K562 (cell line): ENCODE data around the gene POP5. TPM values are rescaled to one million over a fixed set of nuclear protein-coding genes. Genes with fewer than 3 reads are reported as not detected.

ENCODE experiments used
- ARID1B ChIP-seq: fragments of 450-650 bp; IDR thresholded peaks from 2 replicates; pipeline ENCODE4 v1.6.1; 2016; ENCODE audit warnings: antibody characterized with exemption, mild to moderate bottlenecking, inconsistent platforms
- ATF1 ChIP-seq, 2 experiments: fragments of 450-650 bp in 1 of 2; IDR thresholded peaks; 2 replicates each; pipeline ENCODE4 v1.6.1; 2016; ENCODE audit warnings: missing compliant biosample characterization in 1 of 2, missing genetic modification characterization in 1 of 2
- CBX3 ChIP-seq, 2 experiments: IDR thresholded peaks; 1 replicate in 1 of 2; 2 replicates in 1 of 2; pipeline ENCODE4 v1.6.1; 2012; ENCODE audit warnings: inconsistent platforms in 2 of 2, low read length in 2 of 2, borderline replicate concordance in 1 of 2, control low read depth in 1 of 2
- CXXC5 ChIP-seq: fragments of 250-450 bp; sonication (Bioruptor Pico); IDR thresholded peaks from 2 replicates; pipeline ENCODE4 v1.8.0; 2022; ENCODE audit warnings: inconsistent platforms, mild to moderate bottlenecking, moderate library complexity
- HDAC6 ChIP-seq: IDR thresholded peaks from 2 replicates; pipeline ENCODE4 v1.6.1; 2012; ENCODE audit warnings: low read depth, mild to moderate bottlenecking, control low read depth, inconsistent platforms, low read length, moderate library complexity
- HEY1 ChIP-seq: fragments of 250-450 bp; sonication (Bioruptor Pico); IDR thresholded peaks from 2 replicates; pipeline ENCODE4 v1.5.0; 2020; ENCODE audit warnings: mild to moderate bottlenecking, moderate library complexity, borderline replicate concordance
- HIVEP1 ChIP-seq: fragments of 250-450 bp; sonication (Bioruptor Pico); IDR thresholded peaks from 2 replicates; pipeline ENCODE4 v1.4.0; 2020; ENCODE audit warnings: mild to moderate bottlenecking
- HOXB6 ChIP-seq: fragments of 250-450 bp; sonication (Bioruptor Pico); IDR thresholded peaks from 2 replicates; pipeline ENCODE4 v1.5.1; 2022; ENCODE audit warnings: mild to moderate bottlenecking, borderline replicate concordance
- JUN ChIP-seq, 2 experiments: sonication (generic) in 1 of 2; formaldehyde crosslinking in 1 of 2; IDR thresholded peaks; 2 replicates each; pipeline versions ENCODE4 v1.6.1 to v1.8.0; 2012 to 2022; ENCODE audit warnings: borderline replicate concordance in 2 of 2, mild to moderate bottlenecking in 2 of 2, improper control_type of control experiment in 1 of 2, low read depth in 1 of 2, low read length in 1 of 2, missing genetic modification reagents in 1 of 2
- LCOR ChIP-seq: sonication (generic); formaldehyde crosslinking; IDR thresholded peaks from 2 replicates; pipeline ENCODE4 v1.8.0; 2022; ENCODE audit warnings: mild to moderate bottlenecking, missing genetic modification reagents
- MTA3 ChIP-seq: fragments of 450-650 bp; formaldehyde crosslinking; IDR thresholded peaks from 2 replicates; pipeline ENCODE4 v1.6.1; 2017; ENCODE audit warnings: mild to moderate bottlenecking, borderline replicate concordance
- PHB ChIP-seq: fragments of 250-450 bp; sonication (Bioruptor Pico); IDR thresholded peaks from 2 replicates; pipeline ENCODE4 v1.5.0; 2021
- PTTG1 ChIP-seq: fragments of 450-650 bp; IDR thresholded peaks from 2 replicates; pipeline ENCODE4 v1.6.1; 2016; ENCODE audit warnings: low read depth, mild to moderate bottlenecking, missing genetic modification characterization, missing compliant biosample characterization
- SIRT6 ChIP-seq: IDR thresholded peaks from one replicate; pipeline ENCODE4 v1.6.1; 2012; ENCODE audit warnings: low read depth, mild to moderate bottlenecking, control low read depth, inconsistent platforms, low read length, moderate library complexity
- XRCC4 ChIP-seq: IDR thresholded peaks from one replicate; pipeline ENCODE4 v1.6.1; 2011; ENCODE audit not compliant: insufficient read depth, insufficient read length; ENCODE audit errors: extremely low read depth
- ZFX ChIP-seq: sonication (generic); formaldehyde crosslinking; IDR thresholded peaks from 2 replicates; pipeline ENCODE4 v1.8.0; 2022; ENCODE audit warnings: mild to moderate bottlenecking, missing genetic modification reagents, moderate library complexity
- ZKSCAN1 ChIP-seq: fragments of 150-350 bp; IDR thresholded peaks from 2 replicates; pipeline ENCODE4 v1.6.1; 2016; ENCODE audit warnings: low read depth, low read length
- polyA plus RNA-seq, 8 experiments: library from polyadenylated mRNA; depleted of rRNA in 4 of 8; stranded (reverse) in 5 of 8; unstranded in 3 of 8; fragments of >200 nt; fragmentation: Nextera tagmentation in 2 of 8; fragmentation: Illumina TruSeq in 1 of 8; extraction: Ambion mirVana in 2 of 8; extraction: Trizol in 1 of 8; gene quantifications; 2 replicates each; pipeline versions ENCODE4 v1.2.1 to v1.2.3, GENCODE V29; 2011 to 2014; ENCODE audit warnings: inconsistent platforms in 1 of 8, missing spikeins in 1 of 8
- total RNA-seq, 7 experiments: library from RNA; depleted of rRNA in 6 of 7; stranded (reverse); fragments of >200 nt in 6 of 7; fragmentation: Illumina TruSeq in 2 of 7; extraction: Trizol in 2 of 7; gene quantifications; 2 replicates each; pipeline versions ENCODE4 v1.2.1 to v1.2.3, GENCODE V29; 2011 to 2021; ENCODE audit warnings: low replicate concordance in 1 of 7
- TF ChIP-seq, protein P1 (sequence below): sonication (generic); formaldehyde crosslinking; IDR thresholded peaks from 2 replicates; pipeline ENCODE4 v1.8.1; 2023; ENCODE audit warnings: mild to moderate bottlenecking, missing genetic modification reagents
- TF ChIP-seq, protein P2 (sequence below): fragments of 450-650 bp; formaldehyde crosslinking; IDR thresholded peaks from 2 replicates; pipeline ENCODE4 v1.4.0; 2020; ENCODE audit warnings: mild to moderate bottlenecking, moderate library complexity
- TF ChIP-seq, protein P3 (sequence below): sonication (generic); formaldehyde crosslinking; IDR thresholded peaks from 2 replicates; pipeline ENCODE4 v1.4.0; 2020; ENCODE audit warnings: mild to moderate bottlenecking, missing genetic modification reagents

The POP5 gene
- total and polyA plus RNA-seq, 9 of the 15 experiments (the other 6 are each of a cell fraction or from before 2014, with no cell fraction given), result 57.5 to 253 (median 73.8) TPM

DNA sequence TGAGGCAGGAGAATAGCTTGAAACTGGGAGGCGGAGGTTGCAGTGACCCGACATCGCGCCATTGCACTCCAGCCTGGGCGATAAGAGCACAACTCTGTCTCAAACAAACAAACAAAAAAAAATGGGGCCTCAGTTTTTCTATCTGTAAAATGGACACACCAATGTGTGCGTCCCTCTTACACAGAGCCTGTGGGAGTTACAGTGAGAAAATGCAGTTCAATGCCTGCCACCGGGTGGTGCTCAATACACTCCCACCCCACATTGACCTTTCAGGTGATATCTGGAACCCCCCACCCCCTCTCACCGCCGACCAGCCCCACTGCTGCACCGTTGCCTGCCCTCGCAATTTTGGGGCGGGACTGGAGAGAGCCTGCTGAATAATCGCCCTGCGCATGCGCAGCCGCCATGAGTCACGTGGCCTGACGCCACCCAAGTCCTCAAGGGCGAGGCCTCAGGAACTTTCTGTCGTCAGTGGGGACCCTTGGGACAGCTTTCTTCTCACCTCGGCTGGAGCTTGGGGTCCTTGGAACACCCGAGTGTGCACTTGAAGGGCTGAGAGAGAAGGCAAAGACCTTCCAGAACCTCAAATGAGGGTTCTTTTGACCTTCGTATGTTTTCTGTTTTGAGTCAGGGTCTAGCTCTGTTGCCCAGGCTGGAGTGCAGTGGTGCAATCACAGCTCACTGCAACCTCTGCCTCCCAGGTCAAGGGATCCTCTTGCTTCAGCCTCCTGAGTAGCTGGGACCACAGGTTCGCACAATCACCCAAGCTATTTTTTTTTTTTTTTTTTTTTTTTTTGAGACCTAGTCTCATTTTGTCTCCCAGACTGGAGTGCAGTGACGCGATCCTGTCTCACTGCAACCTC is 44.6 kb upstream of the POP5 start (continued):
- TF ChIP-seq MTA3, result no peak
- TF ChIP-seq CBX3 (IDR thresholded peaks at IDR 0.05; ENCODE audit: borderline replicate concordance in 1 of 2, low read length in 2 of 2), result no peak; a peak in 1 of 3 replicates
- no peak for TF ChIP-seq SIRT6
- no peak for TF ChIP-seq XRCC4
- no peak for TF ChIP-seq HDAC6
- peak; percentile 54 for TF ChIP-seq CXXC5 (CRISPR knock-in tag)
- TF ChIP-seq ZFX (CRISPR knock-in tag), result 0 out of 2 replicates have a peak, but pooled peaks have one; percentile 28
- TF ChIP-seq LCOR (CRISPR knock-in tag), result no peak
- TF ChIP-seq, protein P1, sequence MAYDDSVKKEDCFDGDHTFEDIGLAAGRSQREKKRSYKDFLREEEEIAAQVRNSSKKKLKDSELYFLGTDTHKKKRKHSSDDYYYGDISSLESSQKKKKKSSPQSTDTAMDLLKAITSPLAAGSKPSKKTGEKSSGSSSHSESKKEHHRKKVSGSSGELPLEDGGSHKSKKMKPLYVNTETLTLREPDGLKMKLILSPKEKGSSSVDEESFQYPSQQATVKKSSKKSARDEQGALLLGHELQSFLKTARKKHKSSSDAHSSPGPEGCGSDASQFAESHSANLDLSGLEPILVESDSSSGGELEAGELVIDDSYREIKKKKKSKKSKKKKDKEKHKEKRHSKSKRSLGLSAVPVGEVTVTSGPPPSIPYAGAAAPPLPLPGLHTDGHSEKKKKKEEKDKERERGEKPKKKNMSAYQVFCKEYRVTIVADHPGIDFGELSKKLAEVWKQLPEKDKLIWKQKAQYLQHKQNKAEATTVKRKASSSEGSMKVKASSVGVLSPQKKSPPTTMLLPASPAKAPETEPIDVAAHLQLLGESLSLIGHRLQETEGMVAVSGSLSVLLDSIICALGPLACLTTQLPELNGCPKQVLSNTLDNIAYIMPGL (CRISPR knock-in tag), result no peak
- TF ChIP-seq HEY1, result no peak
- no peak for TF ChIP-seq PHB
- no peak for TF ChIP-seq ATF1 (CRISPR knock-in tag; IDR thresholded peaks at IDR 0.05)
- peak; percentile 65 for TF ChIP-seq ATF1 (tag; IDR thresholded peaks at IDR 0.05)
- no peak for TF ChIP-seq HOXB6 (CRISPR knock-in tag)
- 0 out of 2 replicates have a peak, but pooled peaks have one; percentile 34 for TF ChIP-seq ZKSCAN1
- TF ChIP-seq ARID1B, result no peak; the same call in 1 of the 2 replicates
- no peak for TF ChIP-seq HIVEP1
- 0 out of 2 replicates have a peak, but pooled peaks have one; percentile 24 for TF ChIP-seq JUN (IDR thresholded peaks at IDR 0.05; ENCODE audit: borderline replicate concordance, low read depth, low read length)
- no peak for TF ChIP-seq JUN (CRISPR knock-in tag; IDR thresholded peaks at IDR 0.05; ENCODE audit: borderline replicate concordance)
- TF ChIP-seq, protein P2, sequence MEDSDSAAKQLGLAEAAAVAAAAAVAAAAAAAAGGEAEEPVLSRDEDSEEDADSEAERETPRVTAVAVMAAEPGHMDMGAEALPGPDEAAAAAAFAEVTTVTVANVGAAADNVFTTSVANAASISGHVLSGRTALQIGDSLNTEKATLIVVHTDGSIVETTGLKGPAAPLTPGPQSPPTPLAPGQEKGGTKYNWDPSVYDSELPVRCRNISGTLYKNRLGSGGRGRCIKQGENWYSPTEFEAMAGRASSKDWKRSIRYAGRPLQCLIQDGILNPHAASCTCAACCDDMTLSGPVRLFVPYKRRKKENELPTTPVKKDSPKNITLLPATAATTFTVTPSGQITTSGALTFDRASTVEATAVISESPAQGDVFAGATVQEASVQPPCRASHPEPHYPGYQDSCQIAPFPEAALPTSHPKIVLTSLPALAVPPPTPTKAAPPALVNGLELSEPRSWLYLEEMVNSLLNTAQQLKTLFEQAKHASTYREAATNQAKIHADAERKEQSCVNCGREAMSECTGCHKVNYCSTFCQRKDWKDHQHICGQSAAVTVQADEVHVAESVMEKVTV (CRISPR knock-in tag), result no peak
- TF ChIP-seq PTTG1 (tag), result no peak
- TF ChIP-seq, protein P3, sequence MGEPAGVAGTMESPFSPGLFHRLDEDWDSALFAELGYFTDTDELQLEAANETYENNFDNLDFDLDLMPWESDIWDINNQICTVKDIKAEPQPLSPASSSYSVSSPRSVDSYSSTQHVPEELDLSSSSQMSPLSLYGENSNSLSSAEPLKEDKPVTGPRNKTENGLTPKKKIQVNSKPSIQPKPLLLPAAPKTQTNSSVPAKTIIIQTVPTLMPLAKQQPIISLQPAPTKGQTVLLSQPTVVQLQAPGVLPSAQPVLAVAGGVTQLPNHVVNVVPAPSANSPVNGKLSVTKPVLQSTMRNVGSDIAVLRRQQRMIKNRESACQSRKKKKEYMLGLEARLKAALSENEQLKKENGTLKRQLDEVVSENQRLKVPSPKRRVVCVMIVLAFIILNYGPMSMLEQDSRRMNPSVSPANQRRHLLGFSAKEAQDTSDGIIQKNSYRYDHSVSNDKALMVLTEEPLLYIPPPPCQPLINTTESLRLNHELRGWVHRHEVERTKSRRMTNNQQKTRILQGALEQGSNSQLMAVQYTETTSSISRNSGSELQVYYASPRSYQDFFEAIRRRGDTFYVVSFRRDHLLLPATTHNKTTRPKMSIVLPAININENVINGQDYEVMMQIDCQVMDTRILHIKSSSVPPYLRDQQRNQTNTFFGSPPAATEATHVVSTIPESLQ, result no peak
